ENCODE results near the gene NDRG3.
"Not testable (repeated sequence)": the region's sequence is repeated elsewhere in the genome, so short reads cannot be mapped to it uniquely, and the experiment has no call there.

The NDRG3 gene

GRCh38 chr20:36644706-36645095 is 101.2 kb downstream of the NDRG3 start:
- DNase-seq (ENCODE audit: low spot score), result no peak

GRCh38 chr20:36644032-36644705 is 101.7 kb downstream of the NDRG3 start:
- DNase-seq (ENCODE audit: low spot score), result no peak

- DNase-seq (ENCODE audit: low spot score), result no peak
Measured at GRCh38 chr20:36642136-36642535, 103.8 kb downstream of the NDRG3 start.

- DNase-seq (ENCODE audit: low spot score), result no peak
Measured at GRCh38 chr20:36641506-36641843, 104.4 kb downstream of the NDRG3 start.

GRCh38 chr20:36638876-36639400 is 107.0 kb downstream of the NDRG3 start:
- not testable (repeated sequence) for DNase-seq (ENCODE audit: low spot score)

GRCh38 chr20:36634342-36634741 is 111.5 kb downstream of the NDRG3 start:
- DNase-seq (ENCODE audit: low spot score), result no peak

- no peak for DNase-seq (ENCODE audit: low spot score)
Measured at GRCh38 chr20:36633285-36633772, 112.6 kb downstream of the NDRG3 start.

- no peak for DNase-seq (ENCODE audit: low spot score)
Measured at GRCh38 chr20:36632487-36633284, 113.2 kb downstream of the NDRG3 start.

GRCh38 chr20:36632147-36632486 is 113.8 kb downstream of the NDRG3 start:
- DNase-seq (ENCODE audit: low spot score), result no peak

- DNase-seq (ENCODE audit: low spot score), result peak; percentile 91
Measured at GRCh38 chr20:36631646-36632045, 114.2 kb downstream of the NDRG3 start.

- no peak for DNase-seq (ENCODE audit: low spot score)
Measured at GRCh38 chr20:36629719-36630681, 115.9 kb downstream of the NDRG3 start.

GRCh38 chr20:36628076-36628475 is 117.8 kb downstream of the NDRG3 start:
- DNase-seq (ENCODE audit: low spot score), result no peak

- no peak for DNase-seq (ENCODE audit: low spot score)
Measured at GRCh38 chr20:36624944-36625324, 121.0 kb downstream of the NDRG3 start.

GRCh38 chr20:36624068-36624943 is 121.6 kb downstream of the NDRG3 start:
- no peak for DNase-seq (ENCODE audit: low spot score)

GRCh38 chr20:36623444-36623843 is 122.4 kb downstream of the NDRG3 start:
- DNase-seq (ENCODE audit: low spot score), result no peak

- no peak for DNase-seq (ENCODE audit: low spot score)
Measured at GRCh38 chr20:36620917-36621316, 125.0 kb downstream of the NDRG3 start.

GRCh38 chr20:36614781-36615557 is 130.9 kb downstream of the NDRG3 start:
- DNase-seq (ENCODE audit: low spot score), result peak; percentile 87

- peak; percentile 50 for DNase-seq (ENCODE audit: low spot score)
Measured at GRCh38 chr20:36613974-36614373, 131.9 kb downstream of the NDRG3 start.

- DNase-seq (ENCODE audit: low spot score), result no peak
Measured at GRCh38 chr20:36611625-36612024, 134.3 kb downstream of the NDRG3 start.

GRCh38 chr20:36608388-36608728 is 137.5 kb downstream of the NDRG3 start:
- peak; percentile 20 for DNase-seq (ENCODE audit: low spot score)
